MM.1S (cell line): ENCODE data around the gene MPP3.

Source experiments
- EZH2phosphoT487 ChIP-seq: fragments of 300-600 bp; sonication (generic); IDR thresholded peaks from 2 replicates; pipeline ENCODE4 v1.6.1; 2018; ENCODE audit warnings: antibody characterized with exemption, low read length
- TF ChIP-seq, protein P1 (sequence below): fragments of 300-600 bp; sonication (generic); IDR thresholded peaks from 2 replicates; pipeline ENCODE4 v1.5.1; 2016; ENCODE audit warnings: antibody characterized with exemption, low read length, mixed read lengths

- TF ChIP-seq, protein P1, sequence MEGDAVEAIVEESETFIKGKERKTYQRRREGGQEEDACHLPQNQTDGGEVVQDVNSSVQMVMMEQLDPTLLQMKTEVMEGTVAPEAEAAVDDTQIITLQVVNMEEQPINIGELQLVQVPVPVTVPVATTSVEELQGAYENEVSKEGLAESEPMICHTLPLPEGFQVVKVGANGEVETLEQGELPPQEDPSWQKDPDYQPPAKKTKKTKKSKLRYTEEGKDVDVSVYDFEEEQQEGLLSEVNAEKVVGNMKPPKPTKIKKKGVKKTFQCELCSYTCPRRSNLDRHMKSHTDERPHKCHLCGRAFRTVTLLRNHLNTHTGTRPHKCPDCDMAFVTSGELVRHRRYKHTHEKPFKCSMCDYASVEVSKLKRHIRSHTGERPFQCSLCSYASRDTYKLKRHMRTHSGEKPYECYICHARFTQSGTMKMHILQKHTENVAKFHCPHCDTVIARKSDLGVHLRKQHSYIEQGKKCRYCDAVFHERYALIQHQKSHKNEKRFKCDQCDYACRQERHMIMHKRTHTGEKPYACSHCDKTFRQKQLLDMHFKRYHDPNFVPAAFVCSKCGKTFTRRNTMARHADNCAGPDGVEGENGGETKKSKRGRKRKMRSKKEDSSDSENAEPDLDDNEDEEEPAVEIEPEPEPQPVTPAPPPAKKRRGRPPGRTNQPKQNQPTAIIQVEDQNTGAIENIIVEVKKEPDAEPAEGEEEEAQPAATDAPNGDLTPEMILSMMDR, result no peak
- TF ChIP-seq EZH2phosphoT487, result no peak
These were observed 14.0 kb upstream of the MPP3 start, which contains the start of gene CD300LG for GRCh38 chr17:43846963-43847371.
